Uterus (tissue), 4 donors: ENCODE measurements around the gene KANSL1. TPM values are rescaled to one million over a fixed set of nuclear protein-coding genes. Genes with fewer than 3 reads are reported as not detected.

Experiments
- DNase-seq, 2 donors: peaks; one replicate each; pipeline ENCODE4 v3.0.0-alpha.2; 2019 to 2020
- H3K27ac ChIP-seq, 2 donors: fragments of 200-600 bp; sonication (generic); 1 replicate in 1 of 2; 2 replicates in 1 of 2; pipeline ENCODE4 v1.5.1; 2016 to 2018
- H3K27me3 ChIP-seq, 2 donors: fragments of 200-600 bp; sonication (generic); one replicate each; pipeline ENCODE4 v1.5.1; 2018 to 2019; ENCODE audit warnings: control low read depth in 1 of 2
- H3K36me3 ChIP-seq, 2 donors: fragments of 200-600 bp; sonication (generic); one replicate each; pipeline ENCODE4 v1.5.1; 2019; ENCODE audit warnings: control low read depth in 1 of 2
- H3K4me1 ChIP-seq, 2 donors: fragments of 200-600 bp; sonication (generic); one replicate each; pipeline ENCODE4 v1.5.1; 2018 to 2019; ENCODE audit warnings: control low read depth in 1 of 2
- H3K4me3 ChIP-seq, 2 donors: fragments of 200-600 bp; sonication (generic); 1 replicate in 1 of 2; 2 replicates in 1 of 2; pipeline ENCODE4 v1.5.1; 2018 to 2019; ENCODE audit warnings: mild to moderate bottlenecking in 1 of 2
- H3K9me3 ChIP-seq, 2 donors: fragments of 200-600 bp; sonication (generic); one replicate each; pipeline ENCODE4 v1.5.1; 2019; ENCODE audit warnings: control low read depth in 1 of 2
- POLR2A ChIP-seq, 2 donors: fragments of 450-650 bp; IDR thresholded peaks; one replicate each; pipeline ENCODE4 v1.6.1; 2016; ENCODE audit warnings: antibody characterized with exemption in 2 of 2, mild to moderate bottlenecking in 1 of 2, moderate library complexity in 1 of 2
- intact Hi-C: fragments of 100-400 bp; cut with DNase I; formaldehyde crosslinking; loops from one replicate; pipeline ENCODE4 v1.15.1; 2023; ENCODE audit warnings: low total_unique reads
- total RNA-seq, 4 donors: library from RNA; depleted of rRNA in 3 of 4; stranded (reverse); fragments of >200 nt in 3 of 4; gene quantifications; one replicate each; pipeline versions ENCODE4 v1.1.0 to v1.2.4, GENCODE V29; 2014 to 2023
- TF ChIP-seq, protein P1 (sequence below), 4 experiments: fragments of 200-600 bp in 2 of 4; fragments of 450-650 bp in 2 of 4; sonication (generic) in 2 of 4; IDR thresholded peaks; one replicate each; pipeline ENCODE4 v1.5.1; 2016 to 2019; ENCODE audit warnings: antibody characterized with exemption in 4 of 4, mild to moderate bottlenecking in 2 of 4, moderate library complexity in 1 of 4
- donor health status: DM: yes; HTN: yes; CAD: no.

The KANSL1 gene
- total RNA-seq, 4 donors from 2014 or later = 55.8 to 192 (median 146) TPM

- Histone ChIP-seq H3K4me3 (no peak overlapping the region), H3K9me3 (no peaks in the 10 kb centered on the region), H3K27ac (peak overlapping the region in 1 of 2 donors; percentile 11), H3K27me3 (no peaks in the 10 kb centered on the region), H3K4me1 (peaks cover 9 to 23% of the 10 kb centered on the region in 2 donors), H3K36me3 (no peaks in the 10 kb centered on the region)
- intact Hi-C loops = loop anchor here (10.0 kb wide), 1 partner anchor 68 kb away; no protein-coding TSS in a partner anchor
- TF ChIP-seq, protein P1, sequence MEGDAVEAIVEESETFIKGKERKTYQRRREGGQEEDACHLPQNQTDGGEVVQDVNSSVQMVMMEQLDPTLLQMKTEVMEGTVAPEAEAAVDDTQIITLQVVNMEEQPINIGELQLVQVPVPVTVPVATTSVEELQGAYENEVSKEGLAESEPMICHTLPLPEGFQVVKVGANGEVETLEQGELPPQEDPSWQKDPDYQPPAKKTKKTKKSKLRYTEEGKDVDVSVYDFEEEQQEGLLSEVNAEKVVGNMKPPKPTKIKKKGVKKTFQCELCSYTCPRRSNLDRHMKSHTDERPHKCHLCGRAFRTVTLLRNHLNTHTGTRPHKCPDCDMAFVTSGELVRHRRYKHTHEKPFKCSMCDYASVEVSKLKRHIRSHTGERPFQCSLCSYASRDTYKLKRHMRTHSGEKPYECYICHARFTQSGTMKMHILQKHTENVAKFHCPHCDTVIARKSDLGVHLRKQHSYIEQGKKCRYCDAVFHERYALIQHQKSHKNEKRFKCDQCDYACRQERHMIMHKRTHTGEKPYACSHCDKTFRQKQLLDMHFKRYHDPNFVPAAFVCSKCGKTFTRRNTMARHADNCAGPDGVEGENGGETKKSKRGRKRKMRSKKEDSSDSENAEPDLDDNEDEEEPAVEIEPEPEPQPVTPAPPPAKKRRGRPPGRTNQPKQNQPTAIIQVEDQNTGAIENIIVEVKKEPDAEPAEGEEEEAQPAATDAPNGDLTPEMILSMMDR (IDR thresholded peaks at IDR 0.05) = no peak
- TF ChIP-seq POLR2A (IDR thresholded peaks at IDR 0.05) = no peak
- no peak for DNase-seq
These were observed 40.8 kb downstream of the KANSL1 start for GRCh38 chr17:46152423-46152822.

- Histone ChIP-seq H3K9me3 (no peaks in the 10 kb centered on the region), H3K4me3 (no peak overlapping the region), H3K27ac (no peak overlapping the region), H3K4me1 (peaks cover 9 to 23% of the 10 kb centered on the region in 2 donors), H3K27me3 (no peaks in the 10 kb centered on the region), H3K36me3 (no peaks in the 10 kb centered on the region)
- no peak for TF ChIP-seq POLR2A (IDR thresholded peaks at IDR 0.05)
- TF ChIP-seq, protein P1 (IDR thresholded peaks at IDR 0.05) = no peak
- intact Hi-C loops = loop anchor here (10.0 kb wide), 1 partner anchor 67 kb away; no protein-coding TSS in a partner anchor
- no peak for DNase-seq
These were observed 41.5 kb downstream of the KANSL1 start for GRCh38 chr17:46151762-46152161.

- TF ChIP-seq, protein P1 (IDR thresholded peaks at IDR 0.05) = no peak
- no peak for TF ChIP-seq POLR2A (IDR thresholded peaks at IDR 0.05)
- H3K27me3 ChIP-seq = no peaks in the 10 kb centered on the region
- H3K4me3 ChIP-seq = no peak overlapping the region
- no peak for DNase-seq
- H3K27ac ChIP-seq = no peak overlapping the region
- peaks cover 9 to 23% of the 10 kb centered on the region in 2 donors for H3K4me1 ChIP-seq
- no peaks in the 10 kb centered on the region for H3K36me3 ChIP-seq
- intact Hi-C loops = loop anchor here (10.0 kb wide), 1 partner anchor 66 kb away; no protein-coding TSS in a partner anchor
- no peaks in the 10 kb centered on the region for H3K9me3 ChIP-seq
These were observed 42.8 kb downstream of the KANSL1 start for GRCh38 chr17:46150216-46150963.

- no peak for TF ChIP-seq POLR2A (IDR thresholded peaks at IDR 0.05)
- TF ChIP-seq, protein P1 (IDR thresholded peaks at IDR 0.05) = no peak
- H3K9me3 ChIP-seq = no peaks in the 10 kb centered on the region
- no peak overlapping the region for H3K4me3 ChIP-seq
- H3K27me3 ChIP-seq = no peaks in the 10 kb centered on the region
- intact Hi-C loops = no loop called here
- no peaks in the 10 kb centered on the region for H3K36me3 ChIP-seq
- peaks cover 3 to 13% of the 10 kb centered on the region in 2 donors for H3K4me1 ChIP-seq
- H3K27ac ChIP-seq = no peak overlapping the region
- DNase-seq = no peak
These were observed 45.0 kb downstream of the KANSL1 start for GRCh38 chr17:46148247-46148646.

DNA sequence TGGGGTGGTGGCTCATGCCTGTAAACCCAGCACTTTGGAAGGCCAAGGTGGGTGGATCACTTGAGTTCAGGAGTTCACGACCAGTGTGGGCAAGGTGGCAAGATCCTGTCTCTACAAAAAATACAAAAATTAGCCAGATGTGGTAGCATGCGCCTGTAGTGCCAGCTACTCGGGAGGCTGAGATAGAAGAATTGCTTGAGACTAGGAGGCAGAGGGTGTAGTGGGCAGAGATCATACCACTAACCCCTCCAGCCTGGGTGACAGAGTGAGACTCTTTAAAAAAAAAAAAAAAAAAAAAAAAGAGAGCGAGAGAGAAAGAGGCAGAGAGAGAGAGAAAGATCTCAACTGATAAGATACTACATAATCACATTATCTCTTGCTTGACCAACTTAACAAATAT lies 45.9 kb downstream of the KANSL1 start:
- Histone ChIP-seq H3K27me3 (no peaks in the 10 kb centered on the region), H3K9me3 (no peaks in the 10 kb centered on the region), H3K36me3 (no peaks in the 10 kb centered on the region), H3K4me1 (peaks cover 3 to 13% of the 10 kb centered on the region in 2 donors), H3K4me3 (no peak overlapping the region), H3K27ac (no peak overlapping the region)
- intact Hi-C loops = no loop called here
- TF ChIP-seq, protein P1 (IDR thresholded peaks at IDR 0.05) = no peak
- no peak for TF ChIP-seq POLR2A (IDR thresholded peaks at IDR 0.05)
- no peak for DNase-seq
